Activated CD8-positive, alpha-beta memory T cell treated with anti-CD3 and anti-CD28 coated beads, Interleukin-2, amount 50 U/mL, for 1 hour (primary cell): ENCODE measurements around the gene MXI1.
"Not testable (repeated sequence)": the region's sequence is repeated elsewhere in the genome, so short reads cannot be mapped to it uniquely, and the experiment has no call there.

ENCODE experiments used
- DNase-seq: peaks from one replicate; pipeline ENCODE4 v3.0.0-alpha.2; 2020; ENCODE audit errors: extremely low read depth

MXI1 gene

DNA sequence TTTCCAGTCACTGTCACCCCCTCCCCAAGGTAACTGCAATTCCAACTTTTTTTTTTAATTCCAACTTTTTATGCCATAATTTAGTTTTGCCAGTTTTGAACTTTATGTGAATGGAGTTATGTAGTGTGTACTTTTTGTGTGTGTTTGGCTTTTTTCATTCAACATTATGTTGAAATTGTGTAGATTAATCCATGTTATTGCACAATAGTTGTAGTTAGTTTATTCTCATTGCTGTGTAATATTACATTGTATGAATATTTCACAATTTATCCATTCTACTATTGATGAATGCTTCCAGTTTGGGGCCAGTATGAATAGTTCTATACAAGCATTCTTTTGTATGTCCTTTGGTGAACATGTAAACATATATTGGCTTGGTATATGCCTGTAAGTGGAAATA is 32.5 kb downstream of the MXI1 start:
- DNase-seq: no peak

- no peak for DNase-seq
Measured at GRCh38 chr10:110241407-110241806, 34.0 kb downstream of the MXI1 start.

DNA sequence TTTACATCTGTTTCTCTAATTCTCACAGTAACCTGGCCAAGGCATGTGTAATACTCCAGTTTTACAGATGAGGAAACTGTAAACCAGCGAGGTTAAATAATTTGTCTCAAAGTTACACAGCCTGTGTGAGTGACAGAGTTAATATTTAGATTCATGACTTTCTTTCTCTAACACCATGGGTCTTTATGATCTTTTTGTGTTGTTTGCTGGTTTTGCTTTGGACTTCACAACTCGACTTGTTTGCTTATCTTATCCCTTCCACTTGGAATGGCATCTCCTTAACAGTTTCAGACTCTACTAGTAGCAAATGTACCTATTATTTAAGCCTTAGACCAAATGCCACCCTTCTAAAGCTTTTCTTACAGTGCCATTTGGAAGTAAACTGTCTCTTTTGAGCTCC is 34.4 kb downstream of the MXI1 start:
- no peak for DNase-seq

- DNase-seq: no peak
Measured at GRCh38 chr10:110242511-110242910, 35.1 kb downstream of the MXI1 start.

DNA sequence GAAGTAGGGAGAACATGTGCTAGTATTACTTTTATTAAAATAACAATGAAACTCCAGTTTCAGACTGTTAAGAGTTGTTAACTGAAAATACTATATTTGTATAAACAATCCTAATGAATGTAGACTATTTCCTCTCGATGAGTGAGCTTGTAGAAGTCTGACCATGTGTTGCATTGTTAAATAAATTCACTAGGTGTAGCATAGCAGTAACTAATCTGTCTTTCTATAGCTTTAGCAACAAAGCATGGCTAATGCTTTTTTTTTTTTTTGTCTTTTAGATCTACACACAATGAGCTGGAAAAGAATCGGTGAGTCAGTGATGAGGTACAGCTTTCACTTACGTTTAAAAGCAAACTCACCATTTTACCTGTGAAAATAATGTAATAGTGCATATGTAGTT is 37.1 kb downstream of the MXI1 start:
- DNase-seq: no peak

DNA sequence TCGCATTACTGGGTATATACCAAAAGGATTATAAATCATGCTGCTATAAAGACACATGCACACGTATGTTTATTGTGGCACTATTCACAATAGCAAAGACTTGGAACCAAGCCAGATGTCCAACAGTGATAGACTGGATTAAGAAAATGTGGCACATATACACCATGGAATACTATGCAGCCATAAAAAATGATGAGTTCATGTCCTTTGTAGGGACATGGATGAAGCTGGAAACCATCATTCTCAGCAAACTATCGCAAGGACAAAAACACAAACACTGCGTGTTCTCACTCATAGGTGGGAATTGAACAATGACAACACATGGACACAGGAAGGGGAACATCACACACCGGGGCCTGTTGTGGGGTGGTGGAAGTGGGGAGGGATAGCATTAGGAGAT is 40.4 kb downstream of the MXI1 start:
- not testable (repeated sequence) for DNase-seq

GRCh38 chr10:110249489-110249888 is 42.1 kb downstream of the MXI1 start:
- DNase-seq: not testable (repeated sequence)

DNA sequence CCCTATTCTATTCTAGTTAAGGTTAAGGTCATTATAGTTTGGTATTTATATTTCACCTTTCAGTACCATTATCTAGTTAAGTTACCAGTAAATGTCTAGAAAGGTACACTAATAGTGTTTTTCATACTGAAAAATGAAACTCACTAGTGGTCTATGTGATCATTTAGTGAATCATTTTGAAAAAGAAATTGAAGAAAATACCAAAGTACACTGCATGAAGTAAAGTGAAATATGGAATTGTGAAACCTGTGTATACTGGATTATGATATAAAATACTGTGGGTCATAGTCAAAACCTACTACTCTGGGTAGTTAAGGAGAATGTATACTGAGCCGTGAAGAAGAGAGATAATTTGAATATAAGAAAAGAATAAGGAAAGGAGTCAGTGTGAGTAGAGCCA is 44.0 kb downstream of the MXI1 start:
- DNase-seq: not testable (repeated sequence)

GRCh38 chr10:110252151-110252550 is 44.7 kb downstream of the MXI1 start:
- no peak for DNase-seq

DNA sequence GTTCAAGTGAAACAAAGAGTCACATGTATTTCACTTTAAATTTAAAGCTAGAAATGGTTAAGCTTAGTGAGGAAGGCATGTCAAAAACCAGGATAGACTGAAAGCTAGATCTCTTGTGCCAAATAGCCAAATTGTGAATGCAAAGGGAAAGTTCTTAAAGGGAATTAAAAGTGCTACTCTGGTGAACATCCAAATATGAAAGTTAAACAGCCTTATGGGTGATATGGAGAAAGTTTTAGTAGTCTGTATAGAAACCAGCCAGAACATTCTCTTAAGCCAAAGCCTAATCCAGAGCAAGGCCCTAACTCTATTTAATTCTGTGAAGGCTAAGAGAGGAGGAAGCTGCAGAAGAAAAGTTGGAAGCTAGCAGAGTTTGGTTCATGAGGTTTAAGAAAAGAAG is 47.1 kb downstream of the MXI1 start:
- DNase-seq: no peak

DNA sequence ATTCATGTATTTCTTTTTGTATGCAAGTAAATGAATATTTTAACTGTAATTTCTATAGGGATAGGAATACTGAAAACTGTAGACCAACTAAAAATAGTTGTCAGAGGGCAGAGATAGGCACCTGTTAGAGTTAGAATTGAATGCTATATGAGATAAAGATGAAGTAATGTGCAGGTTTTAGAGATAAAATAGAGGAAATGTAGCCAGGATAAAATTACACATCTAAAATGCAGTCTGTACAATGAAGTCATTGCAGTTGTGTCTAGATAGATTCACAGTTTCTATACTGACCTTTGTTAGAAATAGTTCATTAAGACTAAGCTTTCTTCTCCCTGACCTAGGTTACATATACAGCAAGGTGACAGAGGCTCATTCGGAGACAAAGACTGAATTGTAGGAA is 51.1 kb downstream of the MXI1 start:
- no peak for DNase-seq

GRCh38 chr10:110259317-110259716 is 51.9 kb downstream of the MXI1 start:
- DNase-seq: no peak

- DNase-seq: no peak
Measured at GRCh38 chr10:110260746-110261477, 53.5 kb downstream of the MXI1 start.

- no peak for DNase-seq
Measured at GRCh38 chr10:110263164-110263563, 55.8 kb downstream of the MXI1 start.

DNA sequence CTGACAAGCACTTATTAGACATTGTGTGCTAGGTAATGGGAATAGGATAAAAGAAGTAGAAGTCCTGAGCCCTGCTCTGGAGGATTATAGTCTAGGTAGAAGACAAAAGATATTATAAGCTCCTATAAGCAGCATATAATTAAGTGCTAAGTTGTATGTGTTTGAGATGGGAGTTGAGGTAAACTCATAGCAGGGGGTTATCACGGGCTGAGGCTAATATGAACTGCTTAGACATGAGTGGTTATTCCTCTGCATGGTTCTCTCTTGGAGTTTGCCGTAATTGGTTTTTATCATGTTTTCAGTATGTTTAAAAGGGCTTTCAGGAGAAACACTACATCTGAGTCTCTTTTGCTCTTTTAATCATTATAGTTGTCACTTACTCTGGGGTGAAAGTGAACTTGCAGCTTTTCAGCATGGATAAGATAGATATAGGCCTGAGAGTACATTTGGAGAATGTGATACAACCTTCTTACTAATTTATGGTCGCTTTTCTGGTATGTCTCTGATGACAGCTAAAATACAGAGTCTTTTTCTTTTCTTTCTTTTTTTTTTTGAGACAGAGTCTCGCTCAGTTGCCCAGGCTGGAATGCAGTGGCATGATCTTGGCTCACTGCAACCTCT is 58.3 kb downstream of the MXI1 start:
- no peak for DNase-seq

- DNase-seq: no peak
Measured at GRCh38 chr10:110267276-110267675, 59.9 kb downstream of the MXI1 start.

DNA sequence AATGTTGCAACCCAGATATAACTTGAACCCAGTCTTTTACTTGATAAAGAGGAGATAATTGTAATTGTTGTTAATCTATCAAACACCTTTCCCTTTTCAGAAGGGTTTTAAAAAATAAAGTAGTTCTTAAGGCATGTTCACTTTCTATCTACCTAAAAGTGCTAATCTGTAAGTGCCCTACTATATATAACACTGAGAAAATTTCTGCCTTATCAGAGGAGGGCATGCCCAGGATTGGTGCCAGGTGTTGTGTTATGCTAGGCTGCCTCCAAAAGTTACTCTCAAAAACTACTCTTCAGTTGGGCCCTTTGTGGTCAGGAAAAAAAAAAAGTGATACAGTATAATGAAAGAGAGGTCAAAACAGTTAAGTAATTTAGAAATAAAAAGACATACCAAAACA is 61.0 kb downstream of the MXI1 start:
- DNase-seq: no peak

GRCh38 chr10:110268971-110269370 is 61.6 kb downstream of the MXI1 start:
- DNase-seq: no peak

DNA sequence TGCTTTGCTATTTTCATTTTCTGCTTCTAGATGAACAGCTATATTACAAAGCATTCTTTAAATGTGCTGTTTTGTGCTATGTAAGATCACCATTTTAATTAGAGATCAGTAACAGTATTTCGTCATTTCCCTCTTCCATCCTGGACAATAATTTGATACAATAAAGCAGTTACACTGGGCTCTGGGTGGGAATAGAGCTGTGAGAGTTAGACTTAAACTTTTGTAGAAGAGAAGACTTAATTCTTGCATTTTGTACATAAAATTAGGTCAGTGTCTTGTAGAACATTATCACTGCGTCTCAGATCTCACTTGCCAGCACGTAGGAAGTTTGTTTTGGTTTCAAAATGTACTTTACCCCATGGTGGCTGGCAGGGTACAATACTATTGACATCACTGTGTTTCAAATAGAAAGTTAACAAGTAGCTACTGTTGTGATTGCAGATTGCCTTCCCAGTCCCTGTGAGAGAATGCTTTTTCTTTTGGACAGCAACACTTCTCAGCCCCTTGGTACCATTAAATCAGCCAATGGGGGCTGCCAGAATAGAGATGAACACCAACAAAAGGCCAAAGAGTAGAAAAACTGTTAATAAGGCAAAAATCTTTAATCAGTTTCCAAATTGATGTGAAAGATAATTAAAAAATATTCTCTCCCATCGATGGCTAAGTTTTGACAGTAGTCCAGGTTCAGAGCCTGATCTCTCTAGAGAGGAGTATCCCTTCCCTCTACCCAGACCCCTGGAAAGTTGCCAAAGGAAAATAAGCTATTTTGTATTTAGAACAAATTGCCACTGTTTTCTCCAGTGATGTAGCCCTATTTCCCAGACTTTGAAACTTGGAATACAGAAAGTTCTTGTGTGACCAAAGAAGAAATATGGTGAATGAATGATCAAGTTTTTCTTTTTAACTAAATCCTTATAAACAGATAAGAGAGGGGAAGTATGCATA is 62.2 kb downstream of the MXI1 start:
- DNase-seq: no peak

DNA sequence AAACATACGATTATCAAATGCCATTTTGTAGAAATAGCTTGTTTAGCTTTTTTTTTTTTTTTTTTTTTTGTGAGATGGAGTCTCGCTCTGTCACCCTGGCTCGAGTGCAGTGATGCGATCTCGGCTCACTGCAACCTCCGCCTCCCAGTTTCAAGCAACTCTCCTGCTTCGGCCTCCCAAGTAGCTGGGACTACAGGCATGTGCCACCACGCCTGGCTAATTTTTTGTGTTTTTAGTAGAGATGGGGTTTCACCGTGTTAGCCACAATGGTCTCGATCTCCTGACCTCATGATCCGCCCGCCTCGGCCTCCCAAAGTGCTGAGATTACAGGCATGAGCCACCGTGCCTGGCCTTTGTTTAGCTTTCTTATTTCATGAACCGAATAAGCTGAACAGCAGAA is 65.6 kb downstream of the MXI1 start:
- DNase-seq: not testable (repeated sequence)

DNA sequence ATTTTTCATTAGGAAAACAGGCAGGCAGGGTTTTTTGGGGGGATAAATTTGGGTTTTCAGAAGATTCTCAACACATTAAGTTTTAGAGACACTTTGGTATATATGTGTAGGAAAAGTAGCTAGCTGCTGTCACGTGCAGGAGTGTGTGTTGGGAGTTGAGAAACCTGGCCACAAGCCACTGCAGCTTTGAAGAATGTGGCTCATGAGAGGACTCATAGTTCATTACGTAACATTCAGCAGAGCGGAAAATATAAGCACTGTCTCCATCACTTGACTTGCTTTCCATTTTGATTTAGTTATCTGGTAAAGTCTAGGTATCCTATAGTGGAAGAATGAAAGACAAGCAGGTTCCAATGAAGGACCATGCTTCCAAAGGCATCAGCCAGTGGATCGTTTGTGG is 66.1 kb downstream of the MXI1 start:
- DNase-seq: peak; percentile 9

DNA sequence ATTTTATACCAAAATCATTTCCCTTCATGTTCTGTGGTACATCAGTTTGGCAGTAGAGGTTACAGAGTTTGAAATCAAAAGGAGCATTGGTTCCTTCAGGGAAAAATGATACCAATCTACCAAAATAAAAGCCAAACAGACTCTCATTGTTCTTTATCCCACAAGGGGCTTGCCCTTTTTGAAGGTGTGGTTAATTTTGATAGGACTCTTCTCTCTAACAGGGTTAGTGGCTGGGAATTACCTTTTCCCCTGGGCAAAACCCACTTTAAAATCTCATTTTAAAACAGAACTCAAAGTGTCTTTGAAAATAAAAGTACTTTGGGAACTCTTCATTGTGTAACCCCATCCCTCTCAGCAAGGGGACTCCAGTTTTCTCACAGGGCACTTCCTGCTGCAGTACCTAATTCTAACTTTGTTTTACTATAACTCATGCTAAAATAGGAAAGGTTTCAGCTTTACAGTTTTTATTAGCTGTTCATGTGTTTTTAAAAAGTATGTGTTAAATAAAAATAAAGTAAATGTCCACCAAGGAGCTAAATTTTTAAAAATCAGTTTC is 66.7 kb downstream of the MXI1 start:
- no peak for DNase-seq
